Loucy (cell line): ENCODE measurements around the gene SLC16A13.

Source experiments
- CTCF ChIP-seq: fragments of 200-600 bp; sonication (generic); conservative IDR thresholded peaks from 2 replicates; pipeline ENCODE4 v1.5.1; 2014; ENCODE audit warnings: mild to moderate bottlenecking, antibody characterized with exemption, low read length
- EZH2phosphoT487 ChIP-seq: fragments of 200-600 bp; IDR thresholded peaks from 2 replicates; pipeline ENCODE4 v1.6.1; 2018; ENCODE audit warnings: antibody characterized with exemption, mild to moderate bottlenecking, moderate library complexity, borderline replicate concordance

DNA sequence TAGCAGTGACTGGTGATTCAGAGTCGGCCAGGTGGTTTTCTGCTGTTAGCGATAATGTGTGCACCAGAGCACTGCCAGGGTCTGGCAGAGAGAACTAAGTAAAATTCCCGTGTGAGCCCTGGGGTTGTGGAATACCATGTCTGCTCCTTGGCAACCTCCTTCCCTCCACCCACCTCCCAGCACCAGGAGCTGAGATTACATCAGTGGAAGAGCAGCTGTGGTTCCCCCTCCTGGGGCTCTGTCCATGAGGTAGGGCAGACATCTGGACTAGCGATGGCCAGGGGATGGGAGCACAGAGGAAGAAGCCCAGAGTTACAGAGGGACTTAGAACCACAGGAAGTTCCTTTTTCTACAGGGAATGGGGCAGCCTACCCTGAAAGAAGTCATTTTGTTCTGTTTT, 28.4 kb downstream of the SLC16A13 start:
- TF ChIP-seq CTCF (no peak), EZH2phosphoT487 (no peak)
